Activated CD8-positive, alpha-beta memory T cell treated with anti-CD3 and anti-CD28 coated beads, Interleukin-2, amount 50 U/mL, for 24 hours (primary cell): ENCODE measurements around the gene EFEMP2.

Experiments
- DNase-seq: peaks from one replicate; pipeline ENCODE4 v3.0.0-alpha.2; 2020; ENCODE audit errors: extremely low read depth

Gene EFEMP2

DNA sequence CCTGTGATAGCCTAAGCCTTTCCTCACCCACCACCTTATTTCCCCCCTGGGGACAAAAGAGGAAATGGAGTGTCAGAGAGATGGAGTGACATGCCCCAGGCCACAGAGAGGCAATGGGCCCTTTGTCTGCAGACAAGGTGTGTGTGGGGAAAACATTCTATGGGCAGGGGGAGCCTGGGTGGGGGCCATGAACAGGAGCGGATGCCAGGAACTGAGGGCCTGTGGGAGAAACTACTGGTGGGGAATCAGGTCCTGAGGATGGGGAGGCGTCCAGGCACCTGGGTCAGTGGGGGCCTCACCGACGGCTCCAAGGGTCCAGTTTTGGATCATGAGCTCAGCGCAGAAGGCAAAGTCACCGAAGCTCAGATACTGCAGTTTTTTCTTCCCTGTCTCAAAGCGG is 12.6 kb upstream of the EFEMP2 start:
- DNase-seq = no peak

DNA sequence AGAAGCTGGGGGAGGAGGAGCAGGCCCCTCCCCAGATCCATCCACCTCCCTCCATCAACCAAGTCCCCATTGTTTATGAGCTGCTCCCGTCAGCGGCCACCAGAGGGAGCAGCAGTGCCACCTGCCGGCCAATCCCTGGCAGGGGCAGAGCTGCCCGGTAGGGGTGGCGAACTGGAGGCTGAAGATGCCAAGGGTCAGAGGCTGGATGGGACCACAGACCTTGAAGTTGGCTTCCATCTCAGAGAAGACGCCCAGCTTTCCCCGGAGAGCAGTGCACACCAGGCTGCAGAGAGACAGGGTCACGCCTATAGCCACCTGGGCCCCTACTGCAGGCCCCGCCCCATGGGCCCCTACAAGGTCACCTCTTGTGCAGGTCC is 12.1 kb upstream of the EFEMP2 start:
- DNase-seq = peak; percentile 62

DNA sequence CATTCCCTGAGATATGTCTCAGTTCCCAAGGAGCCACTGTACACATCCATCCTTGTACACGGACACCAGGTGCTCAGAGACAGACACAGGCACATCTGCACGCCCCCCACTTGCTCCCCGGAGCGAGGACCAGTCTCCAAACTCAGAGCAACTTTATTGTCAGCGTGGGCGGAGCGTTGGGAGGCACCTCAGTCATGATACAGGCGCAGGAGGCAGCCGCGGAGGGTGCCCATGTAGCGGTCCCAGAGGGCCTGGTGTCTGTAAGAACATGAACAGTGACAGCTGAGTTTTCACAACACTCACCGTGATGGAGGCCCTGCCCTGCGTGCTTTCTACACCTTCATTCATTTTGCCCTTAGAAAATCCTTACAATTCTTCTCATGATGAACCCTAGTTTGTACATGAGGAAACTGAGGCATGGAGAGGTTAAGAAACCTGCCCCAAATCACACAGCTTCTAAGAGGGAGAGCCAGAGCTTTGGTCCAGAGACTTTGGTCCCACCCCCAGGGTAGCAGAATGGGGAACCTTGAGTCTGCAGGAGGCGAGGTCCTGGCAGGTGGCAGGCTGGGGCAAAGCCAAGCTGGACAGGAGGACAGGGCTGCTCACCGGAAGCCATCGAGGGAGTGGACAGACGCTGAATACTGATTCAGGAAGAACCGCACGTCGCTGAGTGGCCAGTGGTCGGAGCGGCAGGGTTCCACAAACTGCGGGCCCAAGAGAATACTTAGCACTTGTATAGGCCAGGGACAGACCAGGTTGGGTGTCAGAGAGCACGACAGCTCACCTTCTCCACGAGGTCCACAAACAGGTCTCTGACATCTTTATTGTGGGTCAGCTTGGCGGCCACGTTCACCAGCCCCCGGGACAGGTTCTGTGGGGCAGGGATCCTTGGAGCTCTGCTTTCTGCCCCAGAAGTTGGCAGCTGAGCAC is 11.5 kb upstream of the EFEMP2 start:
- DNase-seq = no peak

DNA sequence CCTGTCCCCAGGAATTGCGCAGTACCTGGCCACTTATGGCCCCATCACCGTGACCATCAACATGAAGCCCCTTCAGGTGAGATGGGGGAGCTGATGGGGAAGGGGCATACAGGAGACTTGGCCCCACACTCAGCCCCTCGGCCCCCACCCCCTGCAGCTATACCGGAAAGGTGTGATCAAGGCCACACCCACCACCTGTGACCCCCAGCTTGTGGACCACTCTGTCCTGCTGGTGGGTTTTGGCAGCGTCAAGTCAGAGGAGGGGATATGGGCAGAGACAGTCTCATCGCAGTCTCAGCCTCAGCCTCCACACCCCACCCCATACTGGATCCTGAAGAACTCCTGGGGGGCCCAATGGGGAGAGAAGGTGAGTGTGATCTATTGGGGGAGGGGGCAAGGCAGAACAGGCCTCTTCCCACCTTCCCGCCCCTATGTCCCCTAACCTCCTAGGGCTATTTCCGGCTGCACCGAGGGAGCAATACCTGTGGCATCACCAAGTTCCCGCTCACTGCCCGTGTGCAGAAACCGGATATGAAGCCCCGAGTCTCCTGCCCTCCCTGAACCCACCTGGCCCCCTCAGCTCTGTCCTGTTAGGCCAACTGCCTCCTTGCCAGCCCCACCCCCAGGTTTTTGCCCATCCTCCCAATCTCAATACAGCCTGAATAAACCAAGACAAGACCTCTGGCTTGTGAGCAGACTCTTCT is 10.6 kb upstream of the EFEMP2 start:
- DNase-seq = no peak

DNA sequence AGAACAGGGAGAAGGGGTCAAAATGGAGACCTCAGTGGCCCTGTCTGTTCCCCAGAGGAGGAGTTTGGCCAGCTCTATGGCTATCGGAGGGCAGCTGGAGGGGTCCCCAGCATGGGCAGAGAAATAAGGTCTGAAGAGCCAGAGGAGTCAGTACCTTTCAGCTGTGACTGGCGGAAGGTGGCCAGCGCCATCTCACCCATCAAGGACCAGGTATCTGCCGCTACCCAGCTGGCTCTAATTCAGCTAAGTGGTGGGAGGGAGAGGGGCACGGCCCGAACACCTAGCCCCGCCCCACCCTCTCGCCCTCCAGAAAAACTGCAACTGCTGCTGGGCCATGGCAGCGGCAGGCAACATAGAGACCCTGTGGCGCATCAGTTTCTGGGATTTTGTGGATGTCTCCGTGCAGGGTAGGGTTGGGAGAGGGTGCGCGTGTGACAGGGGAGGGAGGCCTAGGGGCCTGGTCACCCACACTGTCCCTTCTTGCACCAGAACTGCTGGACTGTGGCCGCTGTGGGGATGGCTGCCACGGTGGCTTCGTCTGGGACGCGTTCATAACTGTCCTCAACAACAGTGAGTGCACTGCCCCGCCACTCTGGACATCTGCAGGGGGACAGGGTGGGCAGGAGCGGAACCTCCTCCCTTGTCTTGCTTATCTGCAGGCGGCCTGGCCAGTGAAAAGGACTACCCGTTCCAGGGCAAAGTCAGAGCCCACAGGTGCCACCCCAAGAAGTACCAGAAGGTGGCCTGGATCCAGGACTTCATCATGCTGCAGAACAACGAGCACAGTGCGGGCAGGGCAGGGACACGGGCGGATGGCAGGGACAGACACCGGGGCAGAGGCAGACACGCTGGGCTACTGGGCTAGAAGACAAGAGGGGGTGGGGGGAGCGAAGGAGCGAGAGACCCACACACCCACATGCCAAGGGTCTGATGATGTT is 9.8 kb upstream of the EFEMP2 start:
- DNase-seq = no peak

DNA sequence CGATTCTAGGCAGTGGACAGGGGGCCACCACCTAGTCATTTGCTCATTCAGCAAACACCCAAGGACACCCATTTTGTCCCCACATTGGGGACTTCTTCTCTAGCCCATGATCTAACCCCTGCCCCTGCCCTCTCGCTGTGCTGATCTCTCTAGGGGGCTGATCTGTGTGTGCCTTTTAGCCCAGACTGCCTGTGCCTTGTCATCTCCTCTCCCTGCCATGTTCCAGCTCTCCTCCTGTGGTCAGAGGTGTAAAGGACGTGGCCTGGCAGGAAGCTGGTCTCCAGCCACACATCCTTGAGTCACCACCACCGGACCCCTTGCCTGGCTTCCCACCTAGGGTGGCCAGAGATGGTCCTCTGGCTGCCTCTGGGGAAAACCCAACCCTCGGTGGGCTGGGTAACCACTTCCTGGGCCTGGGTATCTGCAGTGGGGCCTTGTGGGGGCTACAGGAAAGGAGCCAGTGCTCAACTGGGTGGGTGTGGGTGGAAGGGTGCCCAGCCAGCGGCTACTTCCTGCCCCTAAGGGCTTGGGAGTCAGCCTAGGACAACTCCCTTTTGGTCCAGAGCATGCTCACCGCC is 8.3 kb upstream of the EFEMP2 start:
- DNase-seq = no peak

DNA sequence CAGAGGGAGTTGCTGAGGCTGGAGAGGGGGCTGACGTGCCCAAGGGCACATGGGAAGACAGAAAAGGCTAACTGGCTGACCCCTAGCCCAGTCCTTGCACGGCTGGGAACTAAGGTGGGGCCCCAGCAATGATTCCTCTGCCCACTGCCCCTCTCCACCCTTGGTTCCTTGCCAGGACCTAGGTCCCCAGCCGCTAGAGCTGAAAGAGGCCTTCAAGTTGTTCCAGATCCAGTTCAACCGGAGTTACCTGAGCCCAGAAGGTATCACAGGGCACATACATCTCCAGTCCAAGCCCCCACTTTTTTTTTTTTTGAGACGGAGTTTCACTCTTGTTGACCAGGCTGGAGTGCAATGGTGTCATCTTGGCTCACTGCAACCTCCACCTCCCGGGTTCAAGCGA is 7.4 kb upstream of the EFEMP2 start:
- DNase-seq = no peak

DNA sequence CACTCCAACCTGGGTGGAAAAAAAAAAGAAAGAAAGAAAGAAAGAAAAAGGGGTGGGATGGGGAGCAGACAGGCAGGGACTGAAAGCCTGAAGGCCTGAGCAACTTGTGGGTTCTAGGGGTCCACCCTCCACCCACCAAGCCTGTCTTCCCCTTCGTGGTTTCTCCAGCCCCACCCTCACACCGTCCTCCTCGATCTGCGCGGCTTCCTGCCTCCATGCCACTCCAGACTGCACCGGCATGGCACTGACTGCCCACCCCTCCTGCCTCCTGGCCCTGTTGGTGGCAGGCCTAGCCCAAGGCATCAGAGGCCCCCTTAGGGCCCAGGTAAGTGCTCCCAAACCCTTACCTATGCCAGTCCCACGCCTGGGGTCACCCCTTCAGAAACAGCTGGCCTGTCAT is 7.0 kb upstream of the EFEMP2 start, which contains the start of gene CTSW:
Gene CTSW (plus strand): TSS at position 221 of the 400 bp plus-strand sequence. CDS start 18 bp downstream, at position 239.
- DNase-seq = no peak

DNA sequence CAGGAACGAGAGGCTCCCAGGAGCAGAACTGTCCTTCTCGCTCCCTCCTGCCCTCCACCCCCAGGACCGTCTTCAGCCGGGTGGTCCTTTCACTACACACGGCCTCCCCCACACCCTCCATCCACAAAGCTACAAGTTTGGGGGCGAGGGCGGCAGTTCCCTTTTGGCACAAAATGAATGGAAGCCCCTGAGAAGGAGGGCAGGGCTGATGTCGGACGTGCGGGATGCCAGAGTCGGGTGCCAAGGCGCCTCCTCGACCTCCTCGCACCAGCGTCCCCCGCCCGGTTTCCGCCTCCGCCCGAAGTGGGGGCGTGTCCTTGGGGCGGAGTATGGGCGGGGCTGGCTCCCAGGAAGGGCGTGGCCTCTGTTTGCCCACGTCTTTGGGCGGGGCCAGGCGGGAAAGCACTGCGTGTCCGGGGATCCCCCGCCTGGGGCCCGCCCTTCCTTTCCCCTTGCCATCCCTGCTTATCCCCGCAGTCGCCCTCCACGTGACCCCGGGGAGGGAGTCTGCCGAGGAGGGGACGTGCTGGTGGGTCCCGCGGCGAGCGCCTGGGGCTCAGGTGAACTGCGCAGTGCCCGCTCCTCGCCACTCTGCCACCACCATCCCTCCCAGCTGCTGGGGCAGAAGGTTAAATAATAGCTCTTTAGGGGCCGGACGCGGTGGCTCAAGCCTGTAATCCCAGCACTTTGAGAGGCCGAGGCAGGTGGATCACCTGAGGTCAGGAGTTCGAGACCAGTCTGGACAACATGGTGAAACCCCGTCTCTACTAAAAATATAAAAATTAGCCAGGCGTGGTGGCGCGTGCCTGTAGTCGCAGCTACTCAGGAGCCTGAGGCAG is 937 bp upstream of the EFEMP2 start:
- DNase-seq = peak; percentile 81

DNA sequence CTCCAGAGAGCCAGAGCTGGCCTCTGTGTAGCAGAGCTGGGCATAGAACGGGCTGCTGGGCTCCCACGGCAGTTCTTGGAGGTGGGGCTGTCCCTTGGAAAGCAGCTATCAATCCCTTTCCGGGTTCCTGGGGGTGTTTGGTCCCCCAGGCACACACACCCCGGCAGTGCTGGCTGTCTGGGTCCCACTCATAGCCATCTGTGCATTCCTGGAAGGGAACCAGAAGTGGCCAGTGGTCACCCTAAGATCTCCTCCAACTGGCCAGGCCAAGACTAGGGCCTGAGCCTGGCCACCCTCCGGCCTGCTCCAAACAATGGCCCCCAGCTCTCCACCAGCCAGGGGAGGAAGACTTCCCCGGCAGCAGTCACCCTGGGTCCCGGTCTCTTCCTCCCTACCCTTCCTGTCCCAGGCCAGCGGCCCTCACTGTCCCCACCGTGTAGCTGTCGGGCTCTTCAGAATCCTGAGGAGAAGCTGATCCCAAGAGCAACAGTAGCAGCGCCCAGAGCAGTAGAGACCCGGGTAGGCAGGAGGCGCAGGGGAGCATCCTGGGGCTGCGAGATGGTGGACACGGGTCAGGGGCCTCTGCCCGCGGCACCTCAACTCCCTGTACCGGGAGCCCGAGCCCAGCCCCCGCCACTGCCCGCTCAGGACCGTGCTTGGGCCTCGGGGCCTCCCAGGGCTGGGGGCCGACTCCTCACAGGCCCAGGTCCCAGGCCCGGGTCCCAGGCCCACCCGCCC is 620 bp downstream of the EFEMP2 start:
- DNase-seq = no peak

DNA sequence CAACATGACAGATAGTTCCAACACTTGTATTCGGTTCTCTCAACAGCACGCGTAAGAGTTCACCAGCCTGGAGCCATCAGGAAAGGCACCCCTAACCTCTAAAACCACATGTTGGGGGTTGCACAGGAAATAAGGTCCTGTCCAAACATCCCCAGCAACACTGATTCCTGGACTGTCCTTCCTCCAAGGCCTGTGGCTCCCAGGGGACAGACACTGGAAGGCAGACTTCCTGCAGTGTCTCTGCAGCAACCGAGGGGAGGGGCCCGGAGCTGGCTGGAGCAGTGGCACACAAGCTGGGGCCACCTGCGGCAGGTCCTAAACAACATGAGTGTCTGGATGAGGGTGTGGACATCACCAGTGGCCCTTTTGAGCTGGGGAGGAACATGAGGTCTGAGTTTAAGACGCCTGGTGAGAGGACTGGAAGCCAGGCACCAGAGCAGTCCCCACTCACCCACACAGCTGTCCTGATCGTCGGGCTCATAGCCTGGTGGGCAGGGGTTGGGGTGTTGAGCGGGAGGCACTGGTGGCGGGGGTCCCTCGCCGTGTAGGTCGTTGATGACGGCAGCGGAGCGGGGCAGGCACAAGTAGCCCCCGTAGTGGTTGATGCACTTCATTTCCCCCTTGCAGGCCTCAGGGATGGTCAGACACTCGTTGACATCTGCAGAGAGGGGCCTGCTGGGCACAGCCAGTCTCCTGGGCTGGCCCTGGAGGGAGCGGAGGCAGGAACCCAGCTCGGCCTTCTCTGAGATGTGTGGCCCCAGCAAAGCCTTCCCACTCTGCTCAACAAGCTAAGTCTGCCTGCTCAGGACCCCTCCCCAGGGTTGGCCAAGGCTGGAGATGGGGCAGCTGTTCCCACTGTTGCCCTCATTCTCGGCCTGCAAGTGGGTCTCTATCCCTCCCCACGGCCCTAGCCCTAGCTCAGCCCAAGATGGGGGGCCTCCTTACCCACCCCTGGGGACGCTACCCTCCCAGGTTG is 1.6 kb downstream of the EFEMP2 start:
- no peak for DNase-seq

DNA sequence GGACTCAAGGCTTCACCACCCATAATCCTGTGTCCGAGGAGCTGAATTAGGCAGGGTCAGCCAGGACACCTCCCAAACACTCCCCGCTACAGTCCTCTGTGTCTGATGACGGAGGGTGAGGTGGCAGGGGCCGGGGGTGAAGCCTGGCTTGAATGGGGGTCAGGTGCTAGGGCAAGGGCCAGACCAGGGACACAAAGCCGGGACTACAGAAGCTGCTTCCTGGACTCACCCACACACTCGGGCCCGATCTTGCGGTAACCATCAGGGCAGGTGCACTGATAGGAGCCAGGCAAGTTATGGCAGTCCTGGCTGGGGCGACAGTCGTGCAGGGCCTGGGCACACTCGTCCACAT is 2.3 kb downstream of the EFEMP2 start:
- DNase-seq = no peak

DNA sequence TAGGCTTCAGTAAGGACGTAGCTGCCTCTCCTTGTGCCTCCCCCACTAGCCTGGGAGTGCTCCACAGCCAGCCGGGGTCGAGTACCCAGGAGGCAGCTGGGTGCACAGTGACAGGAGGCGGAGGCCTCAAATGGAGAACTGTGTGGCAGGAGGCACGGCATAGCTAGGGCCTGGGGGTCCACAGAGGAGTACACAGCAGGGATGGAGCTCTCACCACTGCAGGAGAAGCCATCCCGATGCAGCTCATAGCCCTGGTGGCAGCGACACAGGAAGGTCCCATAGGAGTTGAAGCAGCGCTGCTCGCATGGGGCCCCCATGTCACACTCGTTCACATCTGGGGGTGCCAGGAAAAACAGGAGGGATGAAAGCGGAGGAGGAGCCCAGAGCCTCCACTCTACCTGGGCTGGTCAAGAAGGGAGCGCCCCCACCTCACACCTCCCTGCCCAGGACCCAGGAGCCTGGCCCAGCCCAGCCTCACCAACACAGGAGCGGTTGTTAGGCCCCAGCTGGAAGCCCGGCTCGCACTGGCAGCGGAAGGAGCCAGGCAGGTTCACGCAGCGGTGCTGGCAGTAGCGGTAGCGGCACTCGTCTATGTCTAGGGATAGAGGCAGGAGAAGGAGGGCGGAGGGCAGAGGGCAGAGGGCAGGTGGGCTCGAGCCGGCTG is 2.8 kb downstream of the EFEMP2 start:
- DNase-seq = no peak

DNA sequence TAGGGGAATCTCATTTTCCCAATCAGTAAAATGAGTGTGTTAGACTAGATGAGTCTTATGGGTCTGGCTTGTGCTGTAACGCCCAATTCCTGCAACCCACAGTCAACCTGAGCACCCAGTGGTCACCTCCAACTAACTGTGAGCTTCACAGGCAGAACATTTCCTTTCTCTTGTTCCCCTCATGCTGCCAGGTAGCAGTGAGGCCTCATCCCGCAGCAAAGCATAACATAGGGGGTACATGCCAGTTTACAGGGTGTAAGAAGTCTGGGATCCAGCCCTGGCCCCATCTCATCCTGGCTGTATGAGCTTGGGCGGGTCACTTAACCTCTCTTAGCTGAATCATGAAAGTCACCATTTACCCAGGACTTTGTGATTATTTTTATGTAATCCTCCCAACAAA is 3.7 kb downstream of the EFEMP2 start:
- DNase-seq = no peak

DNA sequence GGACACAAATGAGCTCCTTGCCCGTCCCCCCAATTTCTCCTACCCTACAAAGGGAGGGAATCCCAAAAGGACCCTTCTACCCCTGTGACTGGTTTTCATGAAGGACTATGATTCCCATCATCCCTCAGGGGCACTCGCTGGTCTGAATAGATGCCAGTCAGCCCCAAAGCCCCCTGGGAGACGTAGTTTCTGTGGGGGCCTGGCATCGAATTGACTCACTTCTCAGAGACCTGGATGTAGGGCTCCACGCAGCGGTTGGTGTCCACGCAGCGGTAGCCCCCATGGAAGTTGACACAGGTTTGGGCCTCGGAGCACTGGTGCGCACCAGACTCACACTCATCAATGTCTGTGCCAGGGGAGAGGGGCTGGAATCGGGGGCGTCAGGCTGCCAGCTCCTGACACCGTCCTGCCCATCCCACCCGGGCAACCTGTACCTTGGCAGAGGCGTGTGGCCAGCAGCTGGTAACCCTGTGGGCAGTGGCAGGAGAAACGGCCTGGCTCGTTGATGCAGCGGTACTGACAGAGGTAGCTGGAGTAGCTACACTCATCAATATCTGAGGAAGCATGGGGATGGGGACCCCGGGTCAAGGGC is 4.4 kb downstream of the EFEMP2 start:
- DNase-seq = no peak

DNA sequence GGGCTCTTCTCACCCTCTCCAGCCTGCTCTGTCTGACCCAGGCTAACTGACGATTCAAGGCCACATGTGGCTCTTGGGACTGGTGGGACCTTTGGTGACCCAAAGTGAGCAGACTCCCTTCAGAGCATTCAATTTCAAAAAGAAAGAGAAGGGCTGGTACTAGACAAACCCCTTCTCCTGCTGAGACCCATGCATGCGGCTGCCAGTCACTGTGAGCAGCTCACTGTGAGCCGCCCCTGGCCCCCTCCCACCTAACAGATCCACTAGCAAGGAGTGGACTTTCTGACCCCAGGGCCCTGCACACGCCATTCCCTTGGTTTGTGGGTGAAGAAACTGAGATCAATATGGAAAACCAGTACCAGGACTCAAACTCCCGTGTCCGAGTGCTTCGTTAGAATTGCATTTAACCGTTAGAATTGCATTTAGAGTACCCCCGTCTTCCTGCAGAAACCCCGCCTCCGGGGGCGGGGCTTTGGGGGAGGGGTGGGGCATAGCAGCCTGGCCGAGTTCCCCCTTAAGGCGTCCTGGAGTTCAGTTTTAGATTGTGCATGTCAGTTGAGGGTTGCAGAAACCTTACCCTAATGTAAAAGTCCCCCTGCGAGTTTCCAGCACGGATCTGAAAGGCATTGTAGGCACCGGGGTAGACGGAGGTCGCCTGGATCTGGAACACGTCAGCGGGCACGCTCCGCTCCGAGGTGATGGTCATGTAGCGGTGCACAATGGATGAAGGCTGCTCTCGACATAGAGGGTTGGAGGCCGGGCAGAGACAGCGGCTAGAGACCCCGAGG is 5.1 kb downstream of the EFEMP2 start:
- DNase-seq = no peak
